Suprapubic skin (tissue), 4 donors: ENCODE measurements around the gene GRK5. TPM values are rescaled to one million over a fixed set of nuclear protein-coding genes. Genes with fewer than 3 reads are reported as not detected.
A peak's percentile ranks its signal among the peaks of the same experiment; 100 is the strongest.

ENCODE experiments used
- DNase-seq, 2 donors: peaks; one replicate each; pipeline ENCODE4 v3.0.0-alpha.2; 2019; ENCODE audit warnings: low spot score in 2 of 2
- H3K27ac ChIP-seq: fragments of 200-600 bp; sonication (generic); one replicate; pipeline ENCODE4 v1.5.1; 2019
- H3K27me3 ChIP-seq: fragments of 200-600 bp; sonication (generic); one replicate; pipeline ENCODE4 v1.5.1; 2019
- H3K36me3 ChIP-seq: fragments of 200-600 bp; sonication (generic); one replicate; pipeline ENCODE4 v1.5.1; 2019
- H3K4me1 ChIP-seq: fragments of 200-600 bp; sonication (generic); one replicate; pipeline ENCODE4 v1.5.1; 2019
- H3K4me3 ChIP-seq: fragments of 200-600 bp; sonication (generic); one replicate; pipeline ENCODE4 v1.5.1; 2019; ENCODE audit warnings: mild to moderate bottlenecking
- H3K9me3 ChIP-seq: fragments of 200-600 bp; sonication (generic); one replicate; pipeline ENCODE4 v1.5.1; 2019
- EP300 ChIP-seq: sonication (generic); formaldehyde crosslinking; IDR thresholded peaks from one replicate; pipeline ENCODE4 v1.6.1; 2017; ENCODE audit warnings: antibody characterized with exemption
- POLR2A ChIP-seq, 2 donors: fragments of 450-650 bp; IDR thresholded peaks; one replicate each; pipeline ENCODE4 v1.6.1; 2017; ENCODE audit warnings: antibody characterized with exemption in 2 of 2, mild to moderate bottlenecking in 2 of 2, moderate library complexity in 2 of 2
- POLR2AphosphoS5 ChIP-seq, 3 donors: sonication (generic); formaldehyde crosslinking; IDR thresholded peaks; one replicate each; pipeline ENCODE4 v1.6.1; 2017; ENCODE audit warnings: antibody characterized with exemption in 3 of 3
- WGBS: methylation state at CpG from one replicate; pipeline ENCODE4 v1.1.5; 2018; 5-methylcytosine and 5-hydroxymethylcytosine counted together
- total RNA-seq, 4 donors: library from RNA; depleted of rRNA; stranded (reverse); fragments of >200 nt; gene quantifications; one replicate each; pipeline ENCODE4 v1.1.0, GENCODE V29; 2016
- TF ChIP-seq, protein P1 (sequence below), 2 donors: fragments of 200-600 bp in 1 of 2; fragments of 450-650 bp in 1 of 2; sonication (generic) in 1 of 2; IDR thresholded peaks; one replicate each; pipeline ENCODE4 v1.5.1; 2016 to 2019; ENCODE audit warnings: antibody characterized with exemption in 2 of 2, mild to moderate bottlenecking in 1 of 2, moderate library complexity in 1 of 2

GRK5 gene
- total RNA-seq, 4 donors from 2014 or later, result 4.8 to 9.0 (median 6.7) TPM

GRCh38 chr10:119297207-119297968 lies 90.0 kb downstream of the GRK5 start:
- no peak for DNase-seq
- 95% methylated on average over 5 of the region's 5 CpGs for WGBS
- H3K27ac ChIP-seq, result no peak overlapping the region
- TF ChIP-seq POLR2AphosphoS5 (IDR thresholded peaks at IDR 0.05) (no peak), POLR2A (IDR thresholded peaks at IDR 0.05) (no peak), EP300 (no peak)
- TF ChIP-seq, protein P1, sequence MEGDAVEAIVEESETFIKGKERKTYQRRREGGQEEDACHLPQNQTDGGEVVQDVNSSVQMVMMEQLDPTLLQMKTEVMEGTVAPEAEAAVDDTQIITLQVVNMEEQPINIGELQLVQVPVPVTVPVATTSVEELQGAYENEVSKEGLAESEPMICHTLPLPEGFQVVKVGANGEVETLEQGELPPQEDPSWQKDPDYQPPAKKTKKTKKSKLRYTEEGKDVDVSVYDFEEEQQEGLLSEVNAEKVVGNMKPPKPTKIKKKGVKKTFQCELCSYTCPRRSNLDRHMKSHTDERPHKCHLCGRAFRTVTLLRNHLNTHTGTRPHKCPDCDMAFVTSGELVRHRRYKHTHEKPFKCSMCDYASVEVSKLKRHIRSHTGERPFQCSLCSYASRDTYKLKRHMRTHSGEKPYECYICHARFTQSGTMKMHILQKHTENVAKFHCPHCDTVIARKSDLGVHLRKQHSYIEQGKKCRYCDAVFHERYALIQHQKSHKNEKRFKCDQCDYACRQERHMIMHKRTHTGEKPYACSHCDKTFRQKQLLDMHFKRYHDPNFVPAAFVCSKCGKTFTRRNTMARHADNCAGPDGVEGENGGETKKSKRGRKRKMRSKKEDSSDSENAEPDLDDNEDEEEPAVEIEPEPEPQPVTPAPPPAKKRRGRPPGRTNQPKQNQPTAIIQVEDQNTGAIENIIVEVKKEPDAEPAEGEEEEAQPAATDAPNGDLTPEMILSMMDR (IDR thresholded peaks at IDR 0.05), result no peak
- peaks cover 13% of the 10 kb centered on the region for H3K4me1 ChIP-seq
- no peaks in the 10 kb centered on the region for H3K36me3 ChIP-seq
- no peak overlapping the region for H3K4me3 ChIP-seq
- H3K27me3 ChIP-seq, result no peaks in the 10 kb centered on the region
- no peaks in the 10 kb centered on the region for H3K9me3 ChIP-seq

DNA sequence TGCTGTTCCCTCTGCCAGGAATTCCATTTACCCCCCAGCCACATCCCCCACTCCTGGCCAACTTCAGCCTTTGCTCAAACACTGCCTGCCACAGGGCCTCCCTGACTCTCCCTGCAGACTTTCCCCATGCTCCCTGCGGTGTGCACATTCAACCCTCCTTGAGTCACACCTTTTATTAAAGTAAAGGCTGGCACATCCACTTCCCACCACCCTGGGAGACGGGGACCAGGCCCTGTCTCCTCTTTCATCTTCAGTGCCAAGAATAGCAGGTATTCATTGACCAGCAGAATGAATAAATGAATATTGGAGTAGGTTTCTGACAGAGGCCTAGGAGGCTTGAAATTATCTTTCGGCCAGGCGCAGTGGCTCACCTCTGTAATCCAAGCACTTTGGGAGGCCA lies 91.4 kb downstream of the GRK5 start:
- Histone ChIP-seq H3K9me3 (no peaks in the 10 kb centered on the region), H3K27me3 (no peaks in the 10 kb centered on the region), H3K27ac (no peak overlapping the region), H3K4me3 (no peak overlapping the region), H3K36me3 (no peaks in the 10 kb centered on the region), H3K4me1 (peaks cover 17% of the 10 kb centered on the region)
- no peak for DNase-seq
- WGBS, result 82% methylated on average over 4 of the region's 4 CpGs
- TF ChIP-seq POLR2AphosphoS5 (IDR thresholded peaks at IDR 0.05), result no peak
- TF ChIP-seq, protein P1 (IDR thresholded peaks at IDR 0.05), result no peak
- no peak for TF ChIP-seq POLR2A (IDR thresholded peaks at IDR 0.05)
- no peak for TF ChIP-seq EP300

- Histone ChIP-seq H3K4me3 (no peak overlapping the region), H3K27me3 (no peaks in the 10 kb centered on the region), H3K4me1 (peaks cover 13% of the 10 kb centered on the region), H3K27ac (no peak overlapping the region), H3K9me3 (no peaks in the 10 kb centered on the region), H3K36me3 (no peaks in the 10 kb centered on the region)
- DNase-seq, result no peak
- WGBS, result 88% methylated on average over 3 of the region's 3 CpGs
- no peak for TF ChIP-seq POLR2A (IDR thresholded peaks at IDR 0.05)
- TF ChIP-seq, protein P1 (IDR thresholded peaks at IDR 0.05), result no peak
- no peak for TF ChIP-seq EP300
- TF ChIP-seq POLR2AphosphoS5 (IDR thresholded peaks at IDR 0.05), result no peak
These were observed 92.2 kb downstream of the GRK5 start for GRCh38 chr10:119299531-119299930.

GRCh38 chr10:119301397-119301796 lies 94.0 kb downstream of the GRK5 start:
- 56% methylated on average over 8 of the region's 8 CpGs for WGBS
- peaks cover 16% of the 10 kb centered on the region for H3K4me1 ChIP-seq
- peak overlapping the region; percentile 12 for H3K27ac ChIP-seq

GRCh38 chr10:119302172-119302571 lies 94.8 kb downstream of the GRK5 start:
- Histone ChIP-seq H3K4me3 (no peak overlapping the region), H3K27ac (no peak overlapping the region), H3K4me1 (peaks cover 19% of the 10 kb centered on the region), H3K9me3 (no peaks in the 10 kb centered on the region), H3K36me3 (no peaks in the 10 kb centered on the region), H3K27me3 (no peaks in the 10 kb centered on the region)
- no peak for TF ChIP-seq EP300
- TF ChIP-seq, protein P1 (IDR thresholded peaks at IDR 0.05), result no peak
- no peak for TF ChIP-seq POLR2A (IDR thresholded peaks at IDR 0.05)
- TF ChIP-seq POLR2AphosphoS5 (IDR thresholded peaks at IDR 0.05), result no peak
- 63% methylated on average over 1 of the region's 3 CpGs for WGBS
- DNase-seq, result no peak

More at GRCh38 chr10:119301397-119301796, 94.0 kb downstream of the GRK5 start:
- H3K4me3 ChIP-seq, result no peak overlapping the region
- DNase-seq, result no peak
- H3K36me3 ChIP-seq, result no peaks in the 10 kb centered on the region
- TF ChIP-seq, protein P1 (IDR thresholded peaks at IDR 0.05), result no peak
- TF ChIP-seq POLR2AphosphoS5 (IDR thresholded peaks at IDR 0.05) (no peak), EP300 (no peak)
- no peaks in the 10 kb centered on the region for H3K27me3 ChIP-seq
- no peaks in the 10 kb centered on the region for H3K9me3 ChIP-seq
